Measurements from ENCODE around the gene TMEM267.

The TMEM267 gene

DNA sequence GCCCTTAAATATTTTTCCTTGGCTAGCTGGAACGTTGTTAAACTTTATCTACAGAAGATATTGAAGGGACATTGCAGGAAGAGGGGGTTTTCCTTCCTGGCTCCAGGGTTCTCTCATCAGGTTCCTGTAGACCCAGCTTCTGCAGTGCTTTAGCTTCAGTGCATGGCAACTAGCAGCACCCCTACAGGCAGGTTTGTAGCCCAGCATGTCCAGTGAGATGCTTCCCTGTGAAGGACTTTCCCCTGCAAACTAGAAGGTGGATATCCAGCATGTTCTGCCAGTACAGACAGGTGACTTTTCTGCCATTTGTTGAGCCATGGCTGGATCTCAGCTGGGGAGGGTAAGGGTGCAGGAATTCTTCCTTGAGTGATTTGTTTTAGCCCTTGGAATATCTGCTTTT lies 81.8 kb downstream of the TMEM267 start:
- no peak for DNase-seq

- DNase-seq = no peak
These were observed 83.6 kb downstream of the TMEM267 start for GRCh38 chr5:43400082-43400481.

DNA sequence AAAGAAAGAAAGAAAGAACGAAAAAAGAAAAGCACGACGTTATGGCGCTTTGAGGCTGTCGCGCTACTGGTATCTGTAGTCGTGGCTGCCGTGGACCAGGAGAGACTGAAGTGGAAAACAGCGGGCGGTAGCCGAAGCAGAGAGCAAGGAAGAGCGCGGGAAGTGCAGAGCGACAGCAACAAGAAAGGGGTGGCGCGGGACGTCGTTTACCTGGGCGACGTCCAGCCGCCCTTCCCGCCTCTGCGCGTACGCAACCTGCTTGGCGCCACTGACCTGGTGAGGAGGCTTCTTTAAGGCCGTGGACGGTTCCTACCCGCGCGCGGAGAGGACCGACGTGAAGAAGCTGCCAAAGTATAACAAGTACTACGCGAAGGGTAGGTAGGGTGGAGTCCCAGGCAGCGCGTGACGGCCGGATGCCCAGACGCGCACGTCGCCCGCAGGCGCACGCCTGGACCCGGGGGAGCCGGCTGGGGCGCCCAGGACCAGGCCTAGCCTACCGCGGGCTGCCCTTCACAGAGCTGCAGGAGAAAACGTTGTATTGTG lies 86.8 kb downstream of the TMEM267 start:
- DNase-seq = peak; percentile 73
